WTC11 (cell line): ENCODE data around the gene GABBR1. TPM values are rescaled to one million over a fixed set of nuclear protein-coding genes. Genes with fewer than 3 reads are reported as not detected.

Experiments used
- CREB1 ChIP-seq: sonication (generic); formaldehyde crosslinking; IDR thresholded peaks from 2 replicates; pipeline ENCODE4 v1.8.0; 2023; ENCODE audit warnings: mild to moderate bottlenecking, missing genetic modification reagents
- CTCF ChIP-seq: fragments of 200-600 bp; IDR thresholded peaks from 2 replicates; pipeline ENCODE4 v1.8.0; 2022; ENCODE audit warnings: antibody characterized with exemption
- ERG ChIP-seq: fragments of 250-450 bp; sonication (Bioruptor Pico); IDR thresholded peaks from 2 replicates; pipeline ENCODE4 v1.8.0; 2021; ENCODE audit warnings: mild to moderate bottlenecking
- FOXJ3 ChIP-seq: sonication (generic); formaldehyde crosslinking; IDR thresholded peaks from 2 replicates; pipeline ENCODE4 v1.9.0; 2021; ENCODE audit warnings: missing genetic modification reagents, mild to moderate bottlenecking, borderline replicate concordance
- FOXK1 ChIP-seq: sonication (generic); formaldehyde crosslinking; IDR thresholded peaks from 2 replicates; pipeline ENCODE4 v1.8.0; 2022; ENCODE audit warnings: mild to moderate bottlenecking, moderate library complexity, missing genetic modification reagents
- FOXP1 ChIP-seq: sonication (generic); formaldehyde crosslinking; IDR thresholded peaks from 2 replicates; pipeline ENCODE4 v1.8.0; 2022; ENCODE audit warnings: missing genetic modification reagents, mild to moderate bottlenecking, moderate library complexity, borderline replicate concordance
- GTF2I ChIP-seq: fragments of 250-450 bp; sonication (Bioruptor Pico); conservative IDR thresholded peaks from 2 replicates; pipeline ENCODE4 v1.4.0; 2021; ENCODE audit warnings: mild to moderate bottlenecking
- NR1H2 ChIP-seq: sonication (generic); formaldehyde crosslinking; IDR thresholded peaks from 2 replicates; pipeline ENCODE4 v1.9.0; 2021; ENCODE audit warnings: mild to moderate bottlenecking, moderate library complexity, missing genetic modification reagents
- NR3C1 ChIP-seq: sonication (generic); formaldehyde crosslinking; conservative IDR thresholded peaks from 2 replicates; pipeline ENCODE4 v1.8.1; 2023; ENCODE audit warnings: low read depth, mild to moderate bottlenecking, missing genetic modification reagents
- PRRX2 ChIP-seq: fragments of 250-450 bp; sonication (Bioruptor Pico); IDR thresholded peaks from 2 replicates; pipeline ENCODE4 v1.8.0; 2021; ENCODE audit warnings: mild to moderate bottlenecking
- RORB ChIP-seq: fragments of 250-450 bp; sonication (Bioruptor Pico); IDR thresholded peaks from 2 replicates; pipeline ENCODE4 v1.9.0; 2021; ENCODE audit warnings: mild to moderate bottlenecking
- SP1 ChIP-seq: sonication (generic); formaldehyde crosslinking; conservative IDR thresholded peaks from 2 replicates; pipeline ENCODE4 v1.8.1; 2022; ENCODE audit warnings: missing genetic modification reagents
- TCF7 ChIP-seq: sonication (generic); formaldehyde crosslinking; IDR thresholded peaks from 2 replicates; pipeline ENCODE4 v1.8.0; 2022; ENCODE audit warnings: mild to moderate bottlenecking, low read depth, missing genetic modification reagents, moderate library complexity
- TEAD1 ChIP-seq: sonication (generic); formaldehyde crosslinking; IDR thresholded peaks from 2 replicates; pipeline ENCODE4 v1.8.0; 2022; ENCODE audit warnings: mild to moderate bottlenecking, missing genetic modification reagents
- TP53 ChIP-seq: sonication (generic); formaldehyde crosslinking; IDR thresholded peaks from 2 replicates; pipeline ENCODE4 v1.8.1; 2023; ENCODE audit warnings: mild to moderate bottlenecking, missing genetic modification reagents
- USF1 ChIP-seq: sonication (generic); formaldehyde crosslinking; IDR thresholded peaks from 2 replicates; pipeline ENCODE4 v1.8.0; 2022; ENCODE audit warnings: mild to moderate bottlenecking, missing genetic modification reagents
- ZBTB21 ChIP-seq: sonication (generic); formaldehyde crosslinking; IDR thresholded peaks from 2 replicates; pipeline ENCODE4 v1.8.1; 2023; ENCODE audit warnings: mild to moderate bottlenecking, missing genetic modification reagents, borderline replicate concordance
- ZNF138 ChIP-seq: sonication (generic); formaldehyde crosslinking; conservative IDR thresholded peaks from 2 replicates; pipeline ENCODE4 v1.8.1; 2022; ENCODE audit warnings: mild to moderate bottlenecking, moderate library complexity, missing genetic modification reagents
- ZNF263 ChIP-seq: sonication (generic); formaldehyde crosslinking; IDR thresholded peaks from 2 replicates; pipeline ENCODE4 v1.8.1; 2022; ENCODE audit warnings: low read depth, mild to moderate bottlenecking, moderate library complexity, missing genetic modification reagents
- ZNF396 ChIP-seq: fragments of 250-450 bp; sonication (Bioruptor Pico); IDR thresholded peaks from 2 replicates; pipeline ENCODE4 v1.8.0; 2021; ENCODE audit warnings: mild to moderate bottlenecking, moderate library complexity, borderline replicate concordance
- ZNF416 ChIP-seq: fragments of 250-450 bp; sonication (Bioruptor Pico); IDR thresholded peaks from 2 replicates; pipeline ENCODE4 v1.9.0; 2021; ENCODE audit warnings: mild to moderate bottlenecking, inconsistent platforms
- ZNF671 ChIP-seq: fragments of 250-450 bp; sonication (Bioruptor Pico); IDR thresholded peaks from 2 replicates; pipeline ENCODE4 v1.8.0; 2021; ENCODE audit warnings: mild to moderate bottlenecking
- total RNA-seq: library from RNA; stranded (reverse); gene quantifications from 3 replicates; pipeline ENCODE4 v1.2.3, GENCODE V29; 2021
- TF ChIP-seq, protein P1 (sequence below): sonication (generic); formaldehyde crosslinking; IDR thresholded peaks from 2 replicates; pipeline ENCODE4 v1.8.0; 2022; ENCODE audit warnings: mild to moderate bottlenecking, missing genetic modification reagents
- TF ChIP-seq, protein P2 (sequence below): sonication (generic); formaldehyde crosslinking; IDR thresholded peaks from 2 replicates; pipeline ENCODE4 v1.8.0; 2022; ENCODE audit warnings: missing genetic modification reagents
- TF ChIP-seq, protein P3 (sequence below): sonication (generic); formaldehyde crosslinking; IDR thresholded peaks from 2 replicates; pipeline ENCODE4 v1.8.0; 2023; ENCODE audit warnings: mild to moderate bottlenecking, missing genetic modification reagents
- TF ChIP-seq, protein P4 (sequence below): fragments of 250-450 bp; sonication (Bioruptor Pico); IDR thresholded peaks from 2 replicates; pipeline ENCODE4 v1.9.0; 2021; ENCODE audit warnings: moderate library complexity, mild to moderate bottlenecking, inconsistent platforms, borderline replicate concordance

GABBR1 gene
- total RNA-seq, 1 experiment from 2014 or later: 107 TPM

DNA sequence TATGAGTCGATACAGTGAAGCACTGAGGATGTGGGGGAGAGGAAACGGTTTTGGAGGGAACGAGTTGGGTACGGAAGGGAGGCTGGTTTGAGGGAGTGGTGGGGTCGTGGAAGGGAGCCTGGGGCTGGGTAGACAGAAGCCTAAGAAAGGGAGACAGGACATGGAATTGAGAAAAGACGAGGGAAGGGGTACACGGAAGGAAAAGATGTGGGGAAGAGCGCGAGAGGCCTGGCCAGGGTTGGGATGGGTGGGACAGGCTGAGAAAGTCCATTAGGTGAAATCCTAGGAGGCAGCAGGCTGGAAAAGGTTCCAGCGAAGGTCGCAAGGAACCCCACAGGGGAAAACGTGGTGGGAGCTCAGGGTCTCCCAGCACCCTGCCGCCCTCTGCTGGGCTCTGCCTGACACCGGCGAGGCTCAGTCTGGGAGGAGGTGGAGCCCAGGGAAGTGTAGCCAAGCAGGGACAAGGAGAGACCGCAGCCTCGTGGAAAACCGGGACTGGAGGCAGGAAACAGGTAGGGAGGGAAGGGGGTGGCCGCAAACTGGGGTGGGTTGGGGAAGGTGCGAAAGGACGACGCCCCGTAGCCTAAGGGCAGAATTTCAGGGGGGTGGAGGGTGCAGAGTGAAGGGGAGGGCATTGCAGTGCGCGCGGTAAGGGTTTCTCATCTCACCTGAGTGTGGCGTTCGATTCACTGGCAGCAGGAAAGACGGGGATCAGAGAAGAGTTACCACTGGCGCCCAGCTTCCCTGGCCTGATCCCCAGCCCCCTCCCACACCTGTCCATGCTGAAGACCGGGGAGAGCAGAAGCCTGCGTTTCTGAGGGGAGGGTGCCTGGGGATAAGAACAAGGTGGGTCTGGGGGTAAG lies 4.3 kb downstream of the GABBR1 start (continued):
- 0 out of 2 replicates have a peak, but pooled peaks have one; percentile 22 for TF ChIP-seq CTCF
- TF ChIP-seq ZBTB21 (CRISPR knock-in tag): peak; percentile 49; the same call in 1 of the 2 replicates
- TF ChIP-seq ZNF396 (CRISPR knock-in tag): no peak
- TF ChIP-seq GTF2I: no peak
- TF ChIP-seq RORB (CRISPR knock-in tag): no peak
- TF ChIP-seq, protein P1, sequence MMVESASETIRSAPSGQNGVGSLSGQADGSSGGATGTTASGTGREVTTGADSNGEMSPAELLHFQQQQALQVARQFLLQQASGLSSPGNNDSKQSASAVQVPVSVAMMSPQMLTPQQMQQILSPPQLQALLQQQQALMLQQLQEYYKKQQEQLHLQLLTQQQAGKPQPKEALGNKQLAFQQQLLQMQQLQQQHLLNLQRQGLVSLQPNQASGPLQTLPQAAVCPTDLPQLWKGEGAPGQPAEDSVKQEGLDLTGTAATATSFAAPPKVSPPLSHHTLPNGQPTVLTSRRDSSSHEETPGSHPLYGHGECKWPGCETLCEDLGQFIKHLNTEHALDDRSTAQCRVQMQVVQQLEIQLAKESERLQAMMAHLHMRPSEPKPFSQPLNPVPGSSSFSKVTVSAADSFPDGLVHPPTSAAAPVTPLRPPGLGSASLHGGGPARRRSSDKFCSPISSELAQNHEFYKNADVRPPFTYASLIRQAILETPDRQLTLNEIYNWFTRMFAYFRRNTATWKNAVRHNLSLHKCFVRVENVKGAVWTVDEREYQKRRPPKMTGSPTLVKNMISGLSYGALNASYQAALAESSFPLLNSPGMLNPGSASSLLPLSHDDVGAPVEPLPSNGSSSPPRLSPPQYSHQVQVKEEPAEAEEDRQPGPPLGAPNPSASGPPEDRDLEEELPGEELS (CRISPR knock-in tag): peak; percentile 46; the same call in 1 of the 2 replicates
- TF ChIP-seq ZNF671 (CRISPR knock-in tag): no peak
- no peak for TF ChIP-seq TCF7 (CRISPR knock-in tag)
- TF ChIP-seq, protein P2, sequence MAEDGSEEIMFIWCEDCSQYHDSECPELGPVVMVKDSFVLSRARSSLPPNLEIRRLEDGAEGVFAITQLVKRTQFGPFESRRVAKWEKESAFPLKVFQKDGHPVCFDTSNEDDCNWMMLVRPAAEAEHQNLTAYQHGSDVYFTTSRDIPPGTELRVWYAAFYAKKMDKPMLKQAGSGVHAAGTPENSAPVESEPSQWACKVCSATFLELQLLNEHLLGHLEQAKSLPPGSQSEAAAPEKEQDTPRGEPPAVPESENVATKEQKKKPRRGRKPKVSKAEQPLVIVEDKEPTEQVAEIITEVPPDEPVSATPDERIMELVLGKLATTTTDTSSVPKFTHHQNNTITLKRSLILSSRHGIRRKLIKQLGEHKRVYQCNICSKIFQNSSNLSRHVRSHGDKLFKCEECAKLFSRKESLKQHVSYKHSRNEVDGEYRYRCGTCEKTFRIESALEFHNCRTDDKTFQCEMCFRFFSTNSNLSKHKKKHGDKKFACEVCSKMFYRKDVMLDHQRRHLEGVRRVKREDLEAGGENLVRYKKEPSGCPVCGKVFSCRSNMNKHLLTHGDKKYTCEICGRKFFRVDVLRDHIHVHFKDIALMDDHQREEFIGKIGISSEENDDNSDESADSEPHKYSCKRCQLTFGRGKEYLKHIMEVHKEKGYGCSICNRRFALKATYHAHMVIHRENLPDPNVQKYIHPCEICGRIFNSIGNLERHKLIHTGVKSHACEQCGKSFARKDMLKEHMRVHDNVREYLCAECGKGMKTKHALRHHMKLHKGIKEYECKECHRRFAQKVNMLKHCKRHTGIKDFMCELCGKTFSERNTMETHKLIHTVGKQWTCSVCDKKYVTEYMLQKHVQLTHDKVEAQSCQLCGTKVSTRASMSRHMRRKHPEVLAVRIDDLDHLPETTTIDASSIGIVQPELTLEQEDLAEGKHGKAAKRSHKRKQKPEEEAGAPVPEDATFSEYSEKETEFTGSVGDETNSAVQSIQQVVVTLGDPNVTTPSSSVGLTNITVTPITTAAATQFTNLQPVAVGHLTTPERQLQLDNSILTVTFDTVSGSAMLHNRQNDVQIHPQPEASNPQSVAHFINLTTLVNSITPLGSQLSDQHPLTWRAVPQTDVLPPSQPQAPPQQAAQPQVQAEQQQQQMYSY (CRISPR knock-in tag): peak; percentile 97
- no peak for TF ChIP-seq NR1H2 (CRISPR knock-in tag)
- no peak for TF ChIP-seq USF1
- TF ChIP-seq, protein P3, sequence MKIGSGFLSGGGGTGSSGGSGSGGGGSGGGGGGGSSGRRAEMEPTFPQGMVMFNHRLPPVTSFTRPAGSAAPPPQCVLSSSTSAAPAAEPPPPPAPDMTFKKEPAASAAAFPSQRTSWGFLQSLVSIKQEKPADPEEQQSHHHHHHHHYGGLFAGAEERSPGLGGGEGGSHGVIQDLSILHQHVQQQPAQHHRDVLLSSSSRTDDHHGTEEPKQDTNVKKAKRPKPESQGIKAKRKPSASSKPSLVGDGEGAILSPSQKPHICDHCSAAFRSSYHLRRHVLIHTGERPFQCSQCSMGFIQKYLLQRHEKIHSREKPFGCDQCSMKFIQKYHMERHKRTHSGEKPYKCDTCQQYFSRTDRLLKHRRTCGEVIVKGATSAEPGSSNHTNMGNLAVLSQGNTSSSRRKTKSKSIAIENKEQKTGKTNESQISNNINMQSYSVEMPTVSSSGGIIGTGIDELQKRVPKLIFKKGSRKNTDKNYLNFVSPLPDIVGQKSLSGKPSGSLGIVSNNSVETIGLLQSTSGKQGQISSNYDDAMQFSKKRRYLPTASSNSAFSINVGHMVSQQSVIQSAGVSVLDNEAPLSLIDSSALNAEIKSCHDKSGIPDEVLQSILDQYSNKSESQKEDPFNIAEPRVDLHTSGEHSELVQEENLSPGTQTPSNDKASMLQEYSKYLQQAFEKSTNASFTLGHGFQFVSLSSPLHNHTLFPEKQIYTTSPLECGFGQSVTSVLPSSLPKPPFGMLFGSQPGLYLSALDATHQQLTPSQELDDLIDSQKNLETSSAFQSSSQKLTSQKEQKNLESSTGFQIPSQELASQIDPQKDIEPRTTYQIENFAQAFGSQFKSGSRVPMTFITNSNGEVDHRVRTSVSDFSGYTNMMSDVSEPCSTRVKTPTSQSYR (CRISPR knock-in tag): no peak
- no peak for TF ChIP-seq CREB1 (CRISPR knock-in tag)
- peak; percentile 54 for TF ChIP-seq FOXK1
- TF ChIP-seq, protein P4, sequence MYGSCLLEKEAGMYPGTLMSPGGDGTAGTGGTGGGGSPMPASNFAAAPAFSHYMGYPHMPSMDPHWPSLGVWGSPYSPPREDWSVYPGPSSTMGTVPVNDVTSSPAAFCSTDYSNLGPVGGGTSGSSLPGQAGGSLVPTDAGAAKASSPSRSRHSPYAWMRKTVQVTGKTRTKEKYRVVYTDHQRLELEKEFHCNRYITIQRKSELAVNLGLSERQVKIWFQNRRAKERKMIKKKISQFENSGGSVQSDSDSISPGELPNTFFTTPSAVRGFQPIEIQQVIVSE: no peak
- no peak for TF ChIP-seq PRRX2 (CRISPR knock-in tag)
- TF ChIP-seq FOXP1 (CRISPR knock-in tag): no peak
- no peak for TF ChIP-seq SP1 (CRISPR knock-in tag)
- TF ChIP-seq NR3C1 (CRISPR knock-in tag): no peak
- no peak for TF ChIP-seq ZNF263 (CRISPR knock-in tag)
- TF ChIP-seq ZNF138 (CRISPR knock-in tag): no peak
- no peak for TF ChIP-seq TP53 (CRISPR knock-in tag)
- no peak for TF ChIP-seq ZNF416 (CRISPR knock-in tag)
- TF ChIP-seq FOXJ3 (CRISPR knock-in tag): no peak
- 0 out of 2 replicates have a peak, but pooled peaks have one; percentile 36 for TF ChIP-seq ERG (CRISPR knock-in tag)
- 0 out of 2 replicates have a peak, but pooled peaks have one; percentile 6 for TF ChIP-seq TEAD1 (CRISPR knock-in tag)
